ENCODE data around the gene SEMA4D.

DNA sequence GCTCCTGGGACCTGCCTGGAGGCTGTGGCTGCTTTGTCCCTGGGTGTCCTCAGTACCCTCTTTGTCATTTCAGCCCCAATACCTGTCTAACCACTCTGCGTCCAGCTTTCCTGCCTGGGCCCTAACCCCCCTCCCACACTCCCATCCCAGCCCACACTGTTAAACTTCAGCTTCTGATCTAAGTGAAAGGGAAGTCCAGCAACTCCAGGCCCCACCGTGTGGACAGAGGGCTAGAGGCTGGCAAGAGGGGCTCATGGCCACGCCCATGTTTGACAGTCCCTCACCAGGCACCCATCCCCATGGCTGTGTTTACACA is 56.3 kb downstream of the SEMA4D start:
- TF ChIP-seq, protein P1, sequence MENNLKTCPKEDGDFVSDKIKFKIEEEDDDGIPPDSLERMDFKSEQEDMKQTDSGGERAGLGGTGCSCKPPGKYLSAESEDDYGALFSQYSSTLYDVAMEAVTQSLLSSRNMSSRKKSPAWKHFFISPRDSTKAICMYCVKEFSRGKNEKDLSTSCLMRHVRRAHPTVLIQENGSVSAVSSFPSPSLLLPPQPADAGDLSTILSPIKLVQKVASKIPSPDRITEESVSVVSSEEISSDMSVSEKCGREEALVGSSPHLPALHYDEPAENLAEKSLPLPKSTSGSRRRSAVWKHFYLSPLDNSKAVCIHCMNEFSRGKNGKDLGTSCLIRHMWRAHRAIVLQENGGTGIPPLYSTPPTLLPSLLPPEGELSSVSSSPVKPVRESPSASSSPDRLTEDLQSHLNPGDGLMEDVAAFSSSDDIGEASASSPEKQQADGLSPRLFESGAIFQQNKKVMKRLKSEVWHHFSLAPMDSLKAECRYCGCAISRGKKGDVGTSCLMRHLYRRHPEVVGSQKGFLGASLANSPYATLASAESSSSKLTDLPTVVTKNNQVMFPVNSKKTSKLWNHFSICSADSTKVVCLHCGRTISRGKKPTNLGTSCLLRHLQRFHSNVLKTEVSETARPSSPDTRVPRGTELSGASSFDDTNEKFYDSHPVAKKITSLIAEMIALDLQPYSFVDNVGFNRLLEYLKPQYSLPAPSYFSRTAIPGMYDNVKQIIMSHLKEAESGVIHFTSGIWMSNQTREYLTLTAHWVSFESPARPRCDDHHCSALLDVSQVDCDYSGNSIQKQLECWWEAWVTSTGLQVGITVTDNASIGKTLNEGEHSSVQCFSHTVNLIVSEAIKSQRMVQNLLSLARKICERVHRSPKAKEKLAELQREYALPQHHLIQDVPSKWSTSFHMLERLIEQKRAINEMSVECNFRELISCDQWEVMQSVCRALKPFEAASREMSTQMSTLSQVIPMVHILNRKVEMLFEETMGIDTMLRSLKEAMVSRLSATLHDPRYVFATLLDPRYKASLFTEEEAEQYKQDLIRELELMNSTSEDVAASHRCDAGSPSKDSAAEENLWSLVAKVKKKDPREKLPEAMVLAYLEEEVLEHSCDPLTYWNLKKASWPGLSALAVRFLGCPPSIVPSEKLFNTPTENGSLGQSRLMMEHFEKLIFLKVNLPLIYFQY (CRISPR knock-in tag; IDR thresholded peaks at IDR 0.05; ENCODE audit: borderline replicate concordance) = no peak
- TF ChIP-seq HHEX (CRISPR knock-in tag; IDR thresholded peaks at IDR 0.05) (no peak), MTA1 (CRISPR knock-in tag; IDR thresholded peaks at IDR 0.05; ENCODE audit: borderline replicate concordance) (no peak), SIN3A (IDR thresholded peaks at IDR 0.05; ENCODE audit: borderline replicate concordance, low read depth, low read length) (no peak)
- TF ChIP-seq, protein P2, sequence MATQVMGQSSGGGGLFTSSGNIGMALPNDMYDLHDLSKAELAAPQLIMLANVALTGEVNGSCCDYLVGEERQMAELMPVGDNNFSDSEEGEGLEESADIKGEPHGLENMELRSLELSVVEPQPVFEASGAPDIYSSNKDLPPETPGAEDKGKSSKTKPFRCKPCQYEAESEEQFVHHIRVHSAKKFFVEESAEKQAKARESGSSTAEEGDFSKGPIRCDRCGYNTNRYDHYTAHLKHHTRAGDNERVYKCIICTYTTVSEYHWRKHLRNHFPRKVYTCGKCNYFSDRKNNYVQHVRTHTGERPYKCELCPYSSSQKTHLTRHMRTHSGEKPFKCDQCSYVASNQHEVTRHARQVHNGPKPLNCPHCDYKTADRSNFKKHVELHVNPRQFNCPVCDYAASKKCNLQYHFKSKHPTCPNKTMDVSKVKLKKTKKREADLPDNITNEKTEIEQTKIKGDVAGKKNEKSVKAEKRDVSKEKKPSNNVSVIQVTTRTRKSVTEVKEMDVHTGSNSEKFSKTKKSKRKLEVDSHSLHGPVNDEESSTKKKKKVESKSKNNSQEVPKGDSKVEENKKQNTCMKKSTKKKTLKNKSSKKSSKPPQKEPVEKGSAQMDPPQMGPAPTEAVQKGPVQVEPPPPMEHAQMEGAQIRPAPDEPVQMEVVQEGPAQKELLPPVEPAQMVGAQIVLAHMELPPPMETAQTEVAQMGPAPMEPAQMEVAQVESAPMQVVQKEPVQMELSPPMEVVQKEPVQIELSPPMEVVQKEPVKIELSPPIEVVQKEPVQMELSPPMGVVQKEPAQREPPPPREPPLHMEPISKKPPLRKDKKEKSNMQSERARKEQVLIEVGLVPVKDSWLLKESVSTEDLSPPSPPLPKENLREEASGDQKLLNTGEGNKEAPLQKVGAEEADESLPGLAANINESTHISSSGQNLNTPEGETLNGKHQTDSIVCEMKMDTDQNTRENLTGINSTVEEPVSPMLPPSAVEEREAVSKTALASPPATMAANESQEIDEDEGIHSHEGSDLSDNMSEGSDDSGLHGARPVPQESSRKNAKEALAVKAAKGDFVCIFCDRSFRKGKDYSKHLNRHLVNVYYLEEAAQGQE (IDR thresholded peaks at IDR 0.05; ENCODE audit: borderline replicate concordance in 1 of 2, low read depth in 1 of 2, low read length in 2 of 2) = no peak
